Measurements from ENCODE around the gene SESN1.

- no peak for TF ChIP-seq CTCF (IDR thresholded peaks at IDR 0.05 in 4 of 5, conservative IDR thresholded peaks at IDR 0.05 in 1 of 5)
- no peak for TF ChIP-seq POLR2A (IDR thresholded peaks at IDR 0.05)
These were observed 45.8 kb downstream of the SESN1 start for GRCh38 chr6:109048670-109049415.
